NB4 (cell line): ENCODE results near the gene CACNG4.

Experiments used
- MYC ChIP-seq: IDR thresholded peaks from 2 replicates; pipeline ENCODE4 v1.6.1; 2011; ENCODE audit warnings: low read depth, low read length
- POLR2A ChIP-seq: IDR thresholded peaks from 2 replicates; pipeline ENCODE4 v1.6.1; 2011; ENCODE audit warnings: mild to moderate bottlenecking; ENCODE audit not compliant: insufficient read length; ENCODE audit errors: extremely low read depth
- TF ChIP-seq, protein P1 (sequence below): IDR thresholded peaks from one replicate; pipeline ENCODE4 v1.5.1; 2012; ENCODE audit warnings: low read depth, low read length
- TF ChIP-seq, protein P2 (sequence below): IDR thresholded peaks from 2 replicates; pipeline ENCODE4 v1.6.1; 2011; ENCODE audit warnings: low read depth, low read length

DNA sequence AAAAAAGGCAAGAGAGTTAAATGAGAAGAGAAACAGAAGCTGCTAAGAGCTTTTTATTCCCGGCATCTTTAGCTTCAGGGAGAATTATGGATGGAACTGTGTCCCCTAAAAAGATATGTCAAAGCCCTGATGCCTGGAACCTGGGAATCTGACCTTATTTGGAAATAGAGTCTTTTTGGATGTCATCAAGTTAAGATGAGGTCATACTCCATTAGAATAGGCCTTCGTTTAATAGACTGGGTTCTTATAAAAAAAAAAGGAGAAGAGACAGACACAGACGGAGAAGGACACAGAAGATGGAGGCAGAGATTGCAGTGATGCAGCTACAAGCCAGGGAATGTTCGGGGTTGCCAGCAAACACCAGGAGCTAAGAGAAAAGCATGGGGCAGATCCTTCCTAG is 24.6 kb downstream of the CACNG4 start:
- TF ChIP-seq, protein P1, sequence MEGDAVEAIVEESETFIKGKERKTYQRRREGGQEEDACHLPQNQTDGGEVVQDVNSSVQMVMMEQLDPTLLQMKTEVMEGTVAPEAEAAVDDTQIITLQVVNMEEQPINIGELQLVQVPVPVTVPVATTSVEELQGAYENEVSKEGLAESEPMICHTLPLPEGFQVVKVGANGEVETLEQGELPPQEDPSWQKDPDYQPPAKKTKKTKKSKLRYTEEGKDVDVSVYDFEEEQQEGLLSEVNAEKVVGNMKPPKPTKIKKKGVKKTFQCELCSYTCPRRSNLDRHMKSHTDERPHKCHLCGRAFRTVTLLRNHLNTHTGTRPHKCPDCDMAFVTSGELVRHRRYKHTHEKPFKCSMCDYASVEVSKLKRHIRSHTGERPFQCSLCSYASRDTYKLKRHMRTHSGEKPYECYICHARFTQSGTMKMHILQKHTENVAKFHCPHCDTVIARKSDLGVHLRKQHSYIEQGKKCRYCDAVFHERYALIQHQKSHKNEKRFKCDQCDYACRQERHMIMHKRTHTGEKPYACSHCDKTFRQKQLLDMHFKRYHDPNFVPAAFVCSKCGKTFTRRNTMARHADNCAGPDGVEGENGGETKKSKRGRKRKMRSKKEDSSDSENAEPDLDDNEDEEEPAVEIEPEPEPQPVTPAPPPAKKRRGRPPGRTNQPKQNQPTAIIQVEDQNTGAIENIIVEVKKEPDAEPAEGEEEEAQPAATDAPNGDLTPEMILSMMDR, result no peak
- no peak for TF ChIP-seq POLR2A
- TF ChIP-seq, protein P2, sequence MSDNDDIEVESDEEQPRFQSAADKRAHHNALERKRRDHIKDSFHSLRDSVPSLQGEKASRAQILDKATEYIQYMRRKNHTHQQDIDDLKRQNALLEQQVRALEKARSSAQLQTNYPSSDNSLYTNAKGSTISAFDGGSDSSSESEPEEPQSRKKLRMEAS, result no peak
- TF ChIP-seq MYC, result no peak
